ENCODE measurements around the gene DDX20. TPM values are rescaled to one million over a fixed set of nuclear protein-coding genes. Genes with fewer than 3 reads are reported as not detected.

The DDX20 gene
- total RNA-seq, 2 experiments from 2014 or later: 15.3 to 15.9 TPM

DNA sequence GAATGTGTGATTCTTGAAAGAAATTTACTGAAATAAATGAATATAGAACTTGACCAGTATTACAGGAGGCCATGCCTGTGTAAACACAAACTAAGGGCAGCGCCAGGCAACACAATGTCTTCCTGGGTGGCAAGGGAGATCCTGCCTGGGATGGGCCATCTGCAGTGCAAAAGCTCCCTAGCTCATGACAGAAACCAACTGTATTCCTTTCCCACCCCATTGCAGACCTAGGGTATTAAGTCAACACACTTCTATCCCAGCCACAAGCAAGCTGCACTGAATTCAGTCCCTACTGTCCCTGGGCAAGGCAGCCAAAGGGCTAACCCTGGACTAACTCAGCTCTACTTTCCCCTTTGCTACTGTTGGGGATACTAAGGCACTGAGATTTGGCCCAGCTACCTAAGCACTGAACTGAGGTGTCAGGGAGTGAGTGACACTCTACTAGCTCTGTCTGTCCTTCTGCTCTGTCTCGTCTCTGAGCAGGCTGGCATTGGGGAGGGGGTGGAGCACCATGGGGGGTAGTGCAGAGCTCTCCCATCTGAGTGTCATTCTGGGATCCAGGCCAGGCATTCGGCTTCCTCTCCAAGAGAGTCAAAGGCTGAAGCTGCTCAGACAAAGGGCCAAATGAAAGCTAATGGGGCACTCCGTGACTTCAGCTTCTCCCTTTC, 19.0 kb upstream of the DDX20 start:
- H3K27ac Mint-ChIP-seq: no peak overlapping the region

DNA sequence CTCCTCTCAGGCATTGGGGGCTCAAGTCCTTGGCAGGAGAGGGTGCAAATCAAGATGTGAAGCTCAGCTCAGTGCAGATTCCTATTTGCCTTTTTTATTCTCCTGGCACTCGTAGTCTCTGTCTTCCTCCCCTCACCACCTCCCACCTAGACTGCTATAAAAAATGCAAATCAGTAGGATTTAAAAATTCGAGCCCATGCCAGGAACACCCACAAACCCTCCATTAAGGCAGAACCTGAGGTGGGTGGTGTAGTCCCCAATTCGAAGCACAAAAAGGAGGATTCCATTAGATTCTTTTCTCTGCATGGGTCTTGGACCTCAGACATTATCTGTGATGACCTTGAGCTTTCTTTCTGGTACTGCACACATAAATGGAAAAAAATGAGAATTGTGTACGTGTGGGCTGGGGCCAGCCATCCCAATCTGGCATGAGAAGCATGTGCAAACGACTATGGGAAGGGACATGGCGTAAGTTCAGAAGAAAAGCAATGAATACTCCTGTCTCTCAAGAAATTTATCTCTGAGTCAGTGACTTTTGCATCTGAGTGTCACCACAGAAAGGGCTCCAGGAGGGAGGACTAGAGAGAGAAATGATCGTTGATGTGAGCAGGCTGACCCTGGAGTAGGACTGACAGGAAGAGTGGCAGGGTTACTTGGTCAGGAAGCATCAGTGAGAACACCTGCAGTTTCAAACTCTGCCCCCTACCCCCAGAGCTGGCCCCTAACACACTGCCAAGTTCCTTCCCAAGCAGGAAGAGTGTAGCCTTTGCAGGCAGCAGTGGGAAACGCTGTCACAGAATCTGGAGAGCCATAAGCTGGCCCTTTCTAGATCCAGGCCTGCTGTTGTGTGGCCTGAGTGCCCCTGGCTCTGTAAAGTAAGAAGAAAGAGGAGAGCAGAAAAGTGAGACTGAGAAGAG, 18.2 kb upstream of the DDX20 start:
- Mint-ChIP-seq H3K27me3 (peaks cover 30% of the 10 kb centered on the region), H3K4me3 (peak overlapping the region; percentile 82), H3K9me3 (no peaks in the 10 kb centered on the region), H3K36me3 (ENCODE audit: low read depth) (no peaks in the 10 kb centered on the region), H3K27ac (peak overlapping the region; percentile 6), H3K4me1 (ENCODE audit: low read depth) (peaks cover 13% of the 10 kb centered on the region)
- intact Hi-C loops (cut with micrococcal nuclease): no loop called here
- ATAC-seq (no peak), DNase-seq (no peak)
- ChIA-PET POLR2A (interaction anchor here (0.7 to 2.9 kb wide), 7 partner anchors 8 to 25 kb away, joined by 3 to 11 read pairs (median 6); no protein-coding TSS in a partner anchor), CTCF (interaction anchor here (0.7 to 5.1 kb wide), 7 partner anchors 10 to 35 kb away, joined by 3 to 47 read pairs (median 5); no protein-coding TSS in a partner anchor)
- TF ChIP-seq, protein P1, sequence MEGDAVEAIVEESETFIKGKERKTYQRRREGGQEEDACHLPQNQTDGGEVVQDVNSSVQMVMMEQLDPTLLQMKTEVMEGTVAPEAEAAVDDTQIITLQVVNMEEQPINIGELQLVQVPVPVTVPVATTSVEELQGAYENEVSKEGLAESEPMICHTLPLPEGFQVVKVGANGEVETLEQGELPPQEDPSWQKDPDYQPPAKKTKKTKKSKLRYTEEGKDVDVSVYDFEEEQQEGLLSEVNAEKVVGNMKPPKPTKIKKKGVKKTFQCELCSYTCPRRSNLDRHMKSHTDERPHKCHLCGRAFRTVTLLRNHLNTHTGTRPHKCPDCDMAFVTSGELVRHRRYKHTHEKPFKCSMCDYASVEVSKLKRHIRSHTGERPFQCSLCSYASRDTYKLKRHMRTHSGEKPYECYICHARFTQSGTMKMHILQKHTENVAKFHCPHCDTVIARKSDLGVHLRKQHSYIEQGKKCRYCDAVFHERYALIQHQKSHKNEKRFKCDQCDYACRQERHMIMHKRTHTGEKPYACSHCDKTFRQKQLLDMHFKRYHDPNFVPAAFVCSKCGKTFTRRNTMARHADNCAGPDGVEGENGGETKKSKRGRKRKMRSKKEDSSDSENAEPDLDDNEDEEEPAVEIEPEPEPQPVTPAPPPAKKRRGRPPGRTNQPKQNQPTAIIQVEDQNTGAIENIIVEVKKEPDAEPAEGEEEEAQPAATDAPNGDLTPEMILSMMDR (IDR thresholded peaks at IDR 0.05): no peak

More for the DNA sequence above, 19.0 kb upstream of the DDX20 start:
- ATAC-seq: no peak
- intact Hi-C loops (cut with micrococcal nuclease): no loop called here
- Mint-ChIP-seq H3K27me3 (peaks cover 25% of the 10 kb centered on the region), H3K36me3 (ENCODE audit: low read depth) (no peaks in the 10 kb centered on the region), H3K4me3 (no peak overlapping the region), H3K9me3 (no peaks in the 10 kb centered on the region), H3K4me1 (ENCODE audit: low read depth) (peaks cover 13% of the 10 kb centered on the region)
- TF ChIP-seq, protein P1 (IDR thresholded peaks at IDR 0.05): no peak
- DNase-seq: no peak
- POLR2A ChIA-PET: interaction anchor here (0.7 to 2.5 kb wide), 3 partner anchors 18 to 26 kb away, joined by 3 to 8 read pairs (median 6); no protein-coding TSS in a partner anchor
- CTCF ChIA-PET: interaction anchor here (0.7 to 5.1 kb wide), 6 partner anchors 11 to 229 kb away, joined by 3 to 47 read pairs (median 6); no protein-coding TSS in a partner anchor

DNA sequence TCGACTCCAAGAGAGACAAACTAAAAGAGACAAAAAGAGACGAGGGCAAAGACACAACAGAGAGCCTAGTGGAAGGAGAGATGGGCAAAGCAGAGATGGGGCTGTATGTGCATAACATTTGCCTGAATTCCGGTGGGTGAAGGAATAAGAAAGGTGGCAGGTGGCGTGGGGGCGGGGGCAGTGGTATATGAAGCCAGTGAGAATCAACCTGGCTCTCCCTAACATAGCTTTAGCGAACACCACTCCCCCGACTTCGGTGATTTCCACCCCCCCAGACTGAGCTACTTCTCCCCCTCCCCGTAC, 17.6 kb upstream of the DDX20 start:
- intact Hi-C loops (cut with micrococcal nuclease): no loop called here
- DNase-seq: no peak
- no peak for ATAC-seq
- Mint-ChIP-seq H3K27me3 (peaks cover 33% of the 10 kb centered on the region), H3K27ac (peak overlapping the region; percentile 6), H3K4me1 (ENCODE audit: low read depth) (peaks cover 13% of the 10 kb centered on the region), H3K4me3 (peak overlapping the region; percentile 82), H3K36me3 (ENCODE audit: low read depth) (no peaks in the 10 kb centered on the region), H3K9me3 (no peaks in the 10 kb centered on the region)
- ChIA-PET POLR2A (interaction anchor here (1.0 to 2.9 kb wide), 7 partner anchors 9 to 286 kb away, joined by 3 to 11 read pairs (median 4); no protein-coding TSS in a partner anchor), CTCF (interaction anchor here (0.9 to 5.1 kb wide), 6 partner anchors 9 to 226 kb away, joined by 3 to 47 read pairs (median 10); no protein-coding TSS in a partner anchor)
- TF ChIP-seq, protein P1 (IDR thresholded peaks at IDR 0.05): no peak

DNA sequence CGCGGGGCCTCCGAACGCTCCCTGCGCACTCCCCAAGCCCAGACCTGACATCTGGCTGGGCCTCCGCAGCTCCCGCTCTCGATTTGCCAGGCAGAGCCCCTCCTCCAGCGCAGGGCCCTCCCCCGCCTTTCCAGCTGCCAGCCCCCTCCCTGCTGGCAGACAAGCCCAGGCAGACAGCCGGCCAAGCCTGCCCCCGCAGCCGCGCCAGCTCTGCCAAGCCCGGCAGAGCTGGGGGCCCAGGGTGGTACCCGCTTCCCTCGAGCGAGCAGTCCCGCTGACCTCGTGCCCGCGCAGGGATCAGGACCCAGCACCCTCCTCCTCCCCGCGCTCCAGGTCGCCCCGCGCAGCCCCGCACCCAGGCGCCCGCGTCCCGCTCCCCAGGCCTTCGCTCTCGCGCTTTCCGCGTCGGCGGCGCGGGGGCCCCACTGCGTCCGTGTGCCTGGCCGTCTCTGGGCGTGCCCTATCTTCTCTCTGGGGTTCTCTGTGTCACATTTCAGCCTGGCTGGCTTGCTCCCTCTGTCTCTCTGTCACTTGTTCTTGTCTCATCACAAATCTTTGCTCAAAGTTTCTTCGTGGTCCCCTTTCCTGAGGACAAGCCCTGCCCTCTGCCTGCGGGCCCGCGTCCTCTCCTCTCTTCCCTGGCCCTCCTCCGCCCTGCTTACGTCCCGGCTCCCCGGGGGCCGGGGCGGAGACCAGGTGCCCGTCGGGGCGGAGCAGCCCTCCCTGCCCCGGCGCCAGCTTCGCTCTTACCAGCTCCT, 17.1 kb upstream of the DDX20 start:
- peak; percentile 59 for DNase-seq
- peak overlapping the region; percentile 75 for H3K27ac Mint-ChIP-seq
- ChIA-PET POLR2A (interaction anchor here (0.9 to 2.9 kb wide), 9 partner anchors 9 to 286 kb away, joined by 3 to 11 read pairs (median 4); no protein-coding TSS in a partner anchor), CTCF (interaction anchor here (0.8 to 5.1 kb wide), 11 partner anchors 9 to 231 kb away, joined by 3 to 47 read pairs (median 5); no protein-coding TSS in a partner anchor)
- peaks cover 13% of the 10 kb centered on the region for H3K4me1 Mint-ChIP-seq (ENCODE audit: low read depth)
- peak; percentile 59 for ATAC-seq
- H3K27me3 Mint-ChIP-seq: peaks cover 33% of the 10 kb centered on the region
- H3K4me3 Mint-ChIP-seq: peak overlapping the region; percentile 82
- no peaks in the 10 kb centered on the region for H3K36me3 Mint-ChIP-seq (ENCODE audit: low read depth)
- no peaks in the 10 kb centered on the region for H3K9me3 Mint-ChIP-seq
- intact Hi-C loops (cut with micrococcal nuclease): no loop called here
- TF ChIP-seq, protein P1 (IDR thresholded peaks at IDR 0.05): no peak
